Liver (tissue), 9 donors: ENCODE measurements around the gene VPS35L. TPM values are rescaled to one million over a fixed set of nuclear protein-coding genes. Genes with fewer than 3 reads are reported as not detected.

Experiments
- DNase-seq: peaks from one replicate; pipeline ENCODE4 v3.0.0-alpha.2; 2017; ENCODE audit warnings: low spot score
- H3K27ac ChIP-seq, 2 donors: one replicate each; pipeline ENCODE4 v1.7.0; 2013; ENCODE audit warnings: inconsistent platforms in 2 of 2, low read length in 2 of 2, control low read depth in 1 of 2, low read depth in 1 of 2, mild to moderate bottlenecking in 1 of 2
- H3K27me3 ChIP-seq, 4 donors: one replicate each; pipeline versions ENCODE4 v1.6.1 to v1.7.0; 2013; ENCODE audit warnings: low read length in 3 of 4, inconsistent platforms in 1 of 4, mild to moderate bottlenecking in 1 of 4, moderate library complexity in 1 of 4; ENCODE audit not compliant: control insufficient read depth in 4 of 4, insufficient read depth in 4 of 4
- H3K36me3 ChIP-seq, 4 donors: one replicate each; pipeline versions ENCODE4 v1.6.1 to v1.7.0; 2013; ENCODE audit warnings: low read length in 3 of 4, mild to moderate bottlenecking in 3 of 4, low read depth in 1 of 4, moderate library complexity in 1 of 4; ENCODE audit not compliant: control insufficient read depth in 4 of 4, insufficient read depth in 3 of 4
- H3K4me1 ChIP-seq, 4 donors: one replicate each; pipeline versions ENCODE4 v1.6.1 to v1.7.0; 2013; ENCODE audit warnings: low read length in 3 of 4, mild to moderate bottlenecking in 3 of 4, moderate library complexity in 1 of 4; ENCODE audit not compliant: control insufficient read depth in 4 of 4, insufficient read depth in 4 of 4
- H3K4me3 ChIP-seq, 3 donors: one replicate each; pipeline versions ENCODE4 v1.6.1 to v1.7.0; 2013; ENCODE audit warnings: low read length in 3 of 3, control low read depth in 1 of 3, low read depth in 1 of 3, mild to moderate bottlenecking in 1 of 3
- H3K9ac ChIP-seq, 2 donors: one replicate each; pipeline ENCODE4 v1.7.0; 2013; ENCODE audit warnings: low read length in 2 of 2, mild to moderate bottlenecking in 2 of 2, moderate library complexity in 2 of 2, control low read depth in 1 of 2, low read depth in 1 of 2
- H3K9me3 ChIP-seq, 4 donors: one replicate each; pipeline versions ENCODE4 v1.6.1 to v1.7.0; 2013; ENCODE audit warnings: low read length in 3 of 4; ENCODE audit not compliant: control insufficient read depth in 4 of 4
- EGR1 ChIP-seq, 2 donors: IDR thresholded peaks; 2 replicates each; pipeline ENCODE4 v1.6.1; 2016 to 2018; ENCODE audit warnings: antibody characterized with exemption in 2 of 2, low read depth in 2 of 2
- FOXA1 ChIP-seq: IDR thresholded peaks from 2 replicates; pipeline ENCODE4 v1.6.1; 2016; ENCODE audit warnings: antibody characterized with exemption
- FOXA2 ChIP-seq: IDR thresholded peaks from 2 replicates; pipeline ENCODE4 v1.6.1; 2016; ENCODE audit warnings: antibody characterized with exemption
- GABPA ChIP-seq, 2 donors: IDR thresholded peaks in 1 of 2; conservative IDR thresholded peaks in 1 of 2; 2 replicates each; pipeline ENCODE4 v1.6.1; 2016; ENCODE audit warnings: antibody characterized with exemption in 2 of 2, mild to moderate bottlenecking in 1 of 2, moderate library complexity in 1 of 2
- HNF4A ChIP-seq, 2 donors: conservative IDR thresholded peaks; 2 replicates each; pipeline ENCODE4 v1.6.1; 2016; ENCODE audit warnings: antibody characterized with exemption in 2 of 2, mild to moderate bottlenecking in 2 of 2
- HNF4G ChIP-seq: IDR thresholded peaks from 2 replicates; pipeline ENCODE4 v1.6.1; 2016; ENCODE audit warnings: antibody characterized with exemption
- JUND ChIP-seq, 2 donors: IDR thresholded peaks; 2 replicates each; pipeline ENCODE4 v1.6.1; 2016; ENCODE audit warnings: antibody characterized with exemption in 2 of 2
- NR2F2 ChIP-seq: IDR thresholded peaks from 2 replicates; pipeline ENCODE4 v1.6.1; 2016; ENCODE audit warnings: antibody characterized with exemption
- RAD21 ChIP-seq, 2 donors: IDR thresholded peaks; 2 replicates each; pipeline ENCODE4 v1.6.1; 2016; ENCODE audit warnings: antibody characterized with exemption in 2 of 2, mild to moderate bottlenecking in 2 of 2
- RXRA ChIP-seq, 2 donors: IDR thresholded peaks; 2 replicates each; pipeline ENCODE4 v1.6.1; 2017 to 2018; ENCODE audit warnings: antibody characterized with exemption in 2 of 2, mild to moderate bottlenecking in 1 of 2
- SP1 ChIP-seq: IDR thresholded peaks from 2 replicates; pipeline ENCODE4 v1.6.1; 2018; ENCODE audit warnings: antibody characterized with exemption, mild to moderate bottlenecking
- TAF1 ChIP-seq: conservative IDR thresholded peaks from 2 replicates; pipeline ENCODE4 v1.6.1; 2016; ENCODE audit warnings: antibody characterized with exemption, mild to moderate bottlenecking
- YY1 ChIP-seq: IDR thresholded peaks from 2 replicates; pipeline ENCODE4 v1.6.1; 2016; ENCODE audit warnings: antibody characterized with exemption, mild to moderate bottlenecking
- WGBS: extraction: QIAGEN DNeasy Blood & Tissue Kit; methylation state at CpG from one replicate; pipeline ENCODE4 v1.1.7; 2013; 5-methylcytosine and 5-hydroxymethylcytosine counted together
- polyA plus RNA-seq, 2 donors: library from polyadenylated mRNA; stranded (reverse) in 1 of 2; unstranded in 1 of 2; fragments of 200-250 nt in 1 of 2; fragments of >200 nt in 1 of 2; fragmentation: Nextera tagmentation in 1 of 2; extraction: Ambion mirVana in 1 of 2; gene quantifications; one replicate each; pipeline versions ENCODE4 v1.2.1 to v1.2.3, GENCODE V29; 2013 to 2015
- total RNA-seq, 2 donors: library from RNA; depleted of rRNA; stranded (reverse); fragments of >200 nt; gene quantifications; one replicate each; pipeline ENCODE4 v1.2.3, GENCODE V29; 2014
- TF ChIP-seq, protein P1 (sequence below): fragments of 150-350 bp; IDR thresholded peaks from 2 replicates; pipeline ENCODE4 v1.5.1; 2017; ENCODE audit warnings: improper control_type of control experiment, low read depth, low read length; ENCODE audit not compliant: missing input control
- TF ChIP-seq, protein P2 (sequence below): IDR thresholded peaks from 2 replicates; pipeline ENCODE4 v1.6.1; 2016; ENCODE audit warnings: antibody characterized with exemption, mild to moderate bottlenecking
- TF ChIP-seq, protein P3 (sequence below): IDR thresholded peaks from 2 replicates; pipeline ENCODE4 v1.6.1; 2016; ENCODE audit warnings: antibody characterized with exemption
- TF ChIP-seq, protein P4 (sequence below): IDR thresholded peaks from 2 replicates; pipeline ENCODE4 v1.6.1; 2016; ENCODE audit warnings: antibody characterized with exemption
- donor health status: healthy.
- donor health status: healthy.
- donor health status: healthy.
- donor health status: healthy.
- donor health status: healthy.

The VPS35L gene
- total and polyA plus RNA-seq, 4 donors = 10.5 to 18.2 (median 15.1) TPM

DNA sequence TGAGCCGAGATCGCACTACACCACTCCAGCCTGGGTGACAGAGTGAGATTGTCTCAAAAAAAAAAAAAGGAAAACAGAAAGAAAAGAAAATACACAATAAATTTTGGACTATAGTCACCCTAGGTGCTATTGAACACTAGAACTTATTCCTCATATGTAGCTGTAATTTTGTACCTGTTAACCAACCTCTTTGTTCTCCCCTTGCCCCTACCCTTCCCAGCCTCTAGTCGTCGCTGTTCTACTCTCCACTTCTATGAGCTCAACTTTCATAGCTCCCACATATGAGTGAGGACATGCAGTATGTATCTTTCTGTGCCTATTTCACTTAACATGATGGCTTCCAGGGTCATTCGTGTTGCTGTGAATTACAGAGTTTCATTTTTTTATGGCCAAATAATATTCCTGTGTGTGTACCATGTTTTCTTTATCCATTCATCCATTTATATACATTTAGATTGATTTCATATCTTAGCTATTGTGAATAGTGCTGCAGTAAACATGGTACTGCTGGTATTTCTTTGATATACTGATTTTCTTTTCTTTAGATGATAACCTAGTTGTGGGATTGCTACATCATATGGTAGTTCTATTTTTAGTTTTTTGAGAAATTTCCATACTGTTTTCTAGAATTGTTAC lies 28.3 kb downstream of the VPS35L start:
- no peak overlapping the region for H3K27ac ChIP-seq
- no peaks in the 10 kb centered on the region for H3K27me3 ChIP-seq
- peaks cover 13 to 42% (median 26%) of the 10 kb centered on the region in 4 donors for H3K36me3 ChIP-seq
- no peak overlapping the region for H3K4me3 ChIP-seq
- 62% methylated on average over 5 of the region's 5 CpGs for WGBS
- TF ChIP-seq EGR1 (IDR thresholded peaks at IDR 0.05; ENCODE audit: low read depth in 2 of 2) (no peak), RAD21 (IDR thresholded peaks at IDR 0.05) (peak; percentile 58 to 69)
- TF ChIP-seq, protein P1, sequence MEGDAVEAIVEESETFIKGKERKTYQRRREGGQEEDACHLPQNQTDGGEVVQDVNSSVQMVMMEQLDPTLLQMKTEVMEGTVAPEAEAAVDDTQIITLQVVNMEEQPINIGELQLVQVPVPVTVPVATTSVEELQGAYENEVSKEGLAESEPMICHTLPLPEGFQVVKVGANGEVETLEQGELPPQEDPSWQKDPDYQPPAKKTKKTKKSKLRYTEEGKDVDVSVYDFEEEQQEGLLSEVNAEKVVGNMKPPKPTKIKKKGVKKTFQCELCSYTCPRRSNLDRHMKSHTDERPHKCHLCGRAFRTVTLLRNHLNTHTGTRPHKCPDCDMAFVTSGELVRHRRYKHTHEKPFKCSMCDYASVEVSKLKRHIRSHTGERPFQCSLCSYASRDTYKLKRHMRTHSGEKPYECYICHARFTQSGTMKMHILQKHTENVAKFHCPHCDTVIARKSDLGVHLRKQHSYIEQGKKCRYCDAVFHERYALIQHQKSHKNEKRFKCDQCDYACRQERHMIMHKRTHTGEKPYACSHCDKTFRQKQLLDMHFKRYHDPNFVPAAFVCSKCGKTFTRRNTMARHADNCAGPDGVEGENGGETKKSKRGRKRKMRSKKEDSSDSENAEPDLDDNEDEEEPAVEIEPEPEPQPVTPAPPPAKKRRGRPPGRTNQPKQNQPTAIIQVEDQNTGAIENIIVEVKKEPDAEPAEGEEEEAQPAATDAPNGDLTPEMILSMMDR = peak; percentile 72
- peaks cover 0 to 4% (median 2%) of the 10 kb centered on the region in 4 donors for H3K9me3 ChIP-seq
- H3K9ac ChIP-seq = no peak overlapping the region
- no peak for DNase-seq
- no peaks in the 10 kb centered on the region for H3K4me1 ChIP-seq

DNA sequence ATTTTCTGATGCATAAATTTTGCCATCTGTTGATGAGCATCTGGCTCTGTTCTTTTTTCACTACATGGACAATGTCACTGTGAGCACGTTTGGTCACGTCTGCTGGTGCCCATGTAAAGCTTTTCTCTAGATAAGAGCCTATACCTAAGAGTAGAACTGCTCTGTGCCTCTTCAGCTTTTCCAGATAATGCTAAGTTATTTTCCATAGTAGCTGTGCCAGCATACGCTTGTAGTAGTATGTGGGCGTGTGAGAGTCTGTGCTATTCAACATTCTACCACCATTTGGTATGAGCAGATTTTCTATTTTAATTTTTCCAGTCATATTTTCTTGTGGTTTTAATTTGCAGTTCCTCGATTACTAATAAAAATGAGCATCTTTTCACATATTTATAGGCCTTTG lies 33.2 kb downstream of the VPS35L start:
- H3K4me3 ChIP-seq = no peak overlapping the region
- H3K27me3 ChIP-seq = no peaks in the 10 kb centered on the region
- H3K36me3 ChIP-seq = peaks cover 7 to 24% (median 15%) of the 10 kb centered on the region in 4 donors
- no peaks in the 10 kb centered on the region for H3K9me3 ChIP-seq
- TF ChIP-seq, protein P2, sequence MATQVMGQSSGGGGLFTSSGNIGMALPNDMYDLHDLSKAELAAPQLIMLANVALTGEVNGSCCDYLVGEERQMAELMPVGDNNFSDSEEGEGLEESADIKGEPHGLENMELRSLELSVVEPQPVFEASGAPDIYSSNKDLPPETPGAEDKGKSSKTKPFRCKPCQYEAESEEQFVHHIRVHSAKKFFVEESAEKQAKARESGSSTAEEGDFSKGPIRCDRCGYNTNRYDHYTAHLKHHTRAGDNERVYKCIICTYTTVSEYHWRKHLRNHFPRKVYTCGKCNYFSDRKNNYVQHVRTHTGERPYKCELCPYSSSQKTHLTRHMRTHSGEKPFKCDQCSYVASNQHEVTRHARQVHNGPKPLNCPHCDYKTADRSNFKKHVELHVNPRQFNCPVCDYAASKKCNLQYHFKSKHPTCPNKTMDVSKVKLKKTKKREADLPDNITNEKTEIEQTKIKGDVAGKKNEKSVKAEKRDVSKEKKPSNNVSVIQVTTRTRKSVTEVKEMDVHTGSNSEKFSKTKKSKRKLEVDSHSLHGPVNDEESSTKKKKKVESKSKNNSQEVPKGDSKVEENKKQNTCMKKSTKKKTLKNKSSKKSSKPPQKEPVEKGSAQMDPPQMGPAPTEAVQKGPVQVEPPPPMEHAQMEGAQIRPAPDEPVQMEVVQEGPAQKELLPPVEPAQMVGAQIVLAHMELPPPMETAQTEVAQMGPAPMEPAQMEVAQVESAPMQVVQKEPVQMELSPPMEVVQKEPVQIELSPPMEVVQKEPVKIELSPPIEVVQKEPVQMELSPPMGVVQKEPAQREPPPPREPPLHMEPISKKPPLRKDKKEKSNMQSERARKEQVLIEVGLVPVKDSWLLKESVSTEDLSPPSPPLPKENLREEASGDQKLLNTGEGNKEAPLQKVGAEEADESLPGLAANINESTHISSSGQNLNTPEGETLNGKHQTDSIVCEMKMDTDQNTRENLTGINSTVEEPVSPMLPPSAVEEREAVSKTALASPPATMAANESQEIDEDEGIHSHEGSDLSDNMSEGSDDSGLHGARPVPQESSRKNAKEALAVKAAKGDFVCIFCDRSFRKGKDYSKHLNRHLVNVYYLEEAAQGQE = no peak
- TF ChIP-seq RXRA (IDR thresholded peaks at IDR 0.05) (no peak), FOXA1 (no peak), RAD21 (IDR thresholded peaks at IDR 0.05) (no peak), JUND (IDR thresholded peaks at IDR 0.05) (no peak), SP1 (no peak), NR2F2 (no peak), YY1 (no peak), FOXA2 (no peak), GABPA (IDR thresholded peaks at IDR 0.05 in 1 of 2, conservative IDR thresholded peaks at IDR 0.05 in 1 of 2) (no peak), HNF4A (conservative IDR thresholded peaks at IDR 0.05) (no peak), HNF4G (no peak), TAF1 (no peak), EGR1 (IDR thresholded peaks at IDR 0.05; ENCODE audit: low read depth in 2 of 2) (no peak)
- TF ChIP-seq, protein P1 = no peak
- TF ChIP-seq, protein P3, sequence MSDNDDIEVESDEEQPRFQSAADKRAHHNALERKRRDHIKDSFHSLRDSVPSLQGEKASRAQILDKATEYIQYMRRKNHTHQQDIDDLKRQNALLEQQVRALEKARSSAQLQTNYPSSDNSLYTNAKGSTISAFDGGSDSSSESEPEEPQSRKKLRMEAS = no peak
- TF ChIP-seq, protein P4, sequence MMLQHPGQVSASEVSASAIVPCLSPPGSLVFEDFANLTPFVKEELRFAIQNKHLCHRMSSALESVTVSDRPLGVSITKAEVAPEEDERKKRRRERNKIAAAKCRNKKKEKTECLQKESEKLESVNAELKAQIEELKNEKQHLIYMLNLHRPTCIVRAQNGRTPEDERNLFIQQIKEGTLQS = no peak
- 96% methylated on average over 5 of the region's 5 CpGs for WGBS
- DNase-seq = no peak
- no peaks in the 10 kb centered on the region for H3K4me1 ChIP-seq
- H3K27ac ChIP-seq = no peak overlapping the region
- H3K9ac ChIP-seq = no peak overlapping the region
